ENCODE results near the gene VCAM1.
"Not testable (repeated sequence)": the region's sequence is repeated elsewhere in the genome, so short reads cannot be mapped to it uniquely, and the experiment has no call there.

Gene VCAM1

DNA sequence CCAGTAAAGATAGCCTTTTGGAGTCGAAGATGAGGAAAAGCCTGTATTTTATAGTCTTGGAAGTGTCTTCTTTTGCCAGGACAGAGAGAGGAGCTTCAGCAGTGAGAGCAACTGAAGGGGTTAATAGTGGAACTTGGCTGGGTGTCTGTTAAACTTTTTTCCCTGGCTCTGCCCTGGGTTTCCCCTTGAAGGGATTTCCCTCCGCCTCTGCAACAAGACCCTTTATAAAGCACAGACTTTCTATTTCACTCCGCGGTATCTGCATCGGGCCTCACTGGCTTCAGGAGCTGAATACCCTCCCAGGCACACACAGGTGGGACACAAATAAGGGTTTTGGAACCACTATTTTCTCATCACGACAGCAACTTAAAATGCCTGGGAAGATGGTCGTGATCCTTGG, at the start of gene VCAM1:
VCAM1 (plus strand) TSS at position 253 of the 400 bp plus-strand sequence; CDS start at position 372, 119 bp downstream.
- no peak for DNase-seq

DNA sequence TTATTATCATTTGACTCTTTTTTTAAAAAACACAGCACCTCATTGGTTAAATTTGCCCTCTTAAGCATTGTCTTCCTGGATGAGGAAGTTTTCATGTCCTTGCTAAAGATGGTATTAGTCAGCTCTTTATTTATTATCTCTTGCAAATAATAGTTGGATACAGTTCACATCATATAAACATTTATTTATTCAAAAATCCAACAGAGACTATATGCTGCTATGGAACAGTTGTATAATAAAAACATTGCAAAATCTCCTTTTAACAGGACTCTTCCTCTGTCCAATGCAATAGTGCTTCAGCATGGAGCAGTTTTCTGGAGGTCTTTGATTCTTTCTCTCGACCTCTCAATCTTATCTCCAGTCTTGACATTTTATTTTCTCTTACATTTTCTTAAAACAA, 49.5 kb upstream of the VCAM1 start:
- DNase-seq: no peak

DNA sequence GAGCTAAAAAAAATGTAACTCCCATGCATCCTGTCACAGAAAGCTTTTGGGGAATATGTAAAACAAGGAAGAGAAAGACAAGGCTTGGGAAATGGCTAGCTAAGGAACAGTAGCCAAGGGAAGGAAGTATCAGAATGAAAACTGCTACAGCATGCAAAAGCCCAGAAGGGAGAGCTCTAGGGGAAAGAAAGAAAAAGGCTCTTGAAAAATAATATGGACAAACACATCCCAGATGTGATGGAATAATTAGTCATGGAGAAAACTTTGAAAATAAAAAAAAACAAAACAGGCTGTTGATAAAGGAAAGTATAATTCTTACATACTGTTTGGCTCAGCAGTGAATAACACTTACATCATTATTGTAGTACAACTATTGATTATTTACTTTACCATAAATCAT, 47.9 kb upstream of the VCAM1 start:
- no peak for DNase-seq

- DNase-seq: no peak
Measured at GRCh38 chr1:100683448-100684349, 35.8 kb upstream of the VCAM1 start.

DNA sequence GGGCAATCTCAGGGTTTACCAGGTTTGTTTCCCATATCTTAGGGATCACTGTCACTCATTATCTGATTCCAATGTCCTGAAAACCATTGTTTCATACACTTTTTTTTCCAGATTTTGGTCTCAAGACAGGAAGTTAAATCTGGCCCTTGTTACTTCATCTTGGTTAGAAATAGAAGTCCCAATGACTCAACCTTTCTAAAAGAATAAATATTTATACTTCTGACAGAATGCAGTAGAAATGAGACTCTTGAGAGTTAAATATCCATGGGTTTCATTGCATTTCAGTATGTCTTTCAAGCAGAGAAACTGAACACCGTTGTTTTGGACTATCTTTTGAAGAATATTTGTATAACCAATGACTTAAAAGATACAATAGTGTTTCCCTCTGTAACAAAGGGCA, 19.8 kb upstream of the VCAM1 start:
- no peak for DNase-seq

GRCh38 chr1:100700586-100700985, 19.0 kb upstream of the VCAM1 start:
- DNase-seq: peak; percentile 16

DNA sequence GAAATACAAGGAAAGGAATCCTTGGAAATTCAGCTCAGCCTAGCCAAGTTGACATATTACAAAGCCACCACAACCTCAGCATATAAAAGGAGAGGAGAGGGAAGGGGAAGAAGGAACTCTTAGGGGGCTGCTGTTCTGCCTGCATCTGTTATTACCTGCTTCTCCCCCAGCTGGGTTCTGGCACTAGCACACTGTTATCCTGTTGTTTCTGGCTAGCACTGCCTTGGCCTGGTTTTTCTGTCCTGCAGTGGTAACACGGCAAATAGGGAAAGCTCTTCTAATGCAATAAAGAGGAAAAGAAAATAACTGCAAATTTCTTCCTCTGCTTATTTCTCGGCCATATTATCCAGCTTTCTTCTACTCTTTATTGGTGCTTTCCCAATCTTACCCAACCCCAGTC, 16.5 kb upstream of the VCAM1 start:
- no peak for DNase-seq

DNA sequence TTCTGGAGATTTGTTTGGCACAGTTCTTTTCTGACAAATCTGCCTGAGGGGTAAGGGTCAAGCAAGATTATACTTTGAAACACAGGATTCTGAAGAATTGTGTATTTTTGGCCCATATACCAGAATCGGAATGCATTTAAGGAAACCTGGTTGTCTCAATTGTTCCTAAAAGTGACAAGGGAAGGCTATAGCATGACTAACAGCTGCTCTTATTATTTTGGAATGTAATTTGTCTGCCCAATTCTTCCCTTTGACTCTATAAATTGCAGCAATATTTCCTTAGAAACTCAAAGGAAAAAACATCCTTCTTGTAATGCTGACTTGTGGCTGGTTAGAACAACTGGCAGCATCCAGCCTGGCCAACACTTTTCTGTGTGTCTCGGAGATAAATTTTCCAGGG, 15.8 kb upstream of the VCAM1 start:
- DNase-seq: no peak

DNA sequence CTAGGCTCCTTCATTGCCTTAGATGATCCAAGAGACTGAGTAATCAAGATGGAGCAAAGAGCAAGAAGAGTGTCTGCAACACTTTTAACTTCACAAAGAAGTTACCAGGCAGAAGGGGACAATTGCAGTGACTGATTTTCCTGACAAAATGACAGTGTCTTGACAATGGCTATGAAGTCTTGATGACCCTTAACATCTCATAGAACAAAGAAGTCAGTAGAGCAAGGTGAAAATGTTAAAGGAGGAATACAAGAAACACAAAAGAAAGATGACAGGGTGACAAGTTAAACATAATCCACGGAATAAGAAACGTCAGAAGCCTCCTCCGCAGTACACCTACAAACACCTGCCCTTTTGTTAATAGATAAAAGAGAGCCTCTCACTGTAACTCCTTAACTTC, 15.1 kb upstream of the VCAM1 start:
- no peak for DNase-seq

DNA sequence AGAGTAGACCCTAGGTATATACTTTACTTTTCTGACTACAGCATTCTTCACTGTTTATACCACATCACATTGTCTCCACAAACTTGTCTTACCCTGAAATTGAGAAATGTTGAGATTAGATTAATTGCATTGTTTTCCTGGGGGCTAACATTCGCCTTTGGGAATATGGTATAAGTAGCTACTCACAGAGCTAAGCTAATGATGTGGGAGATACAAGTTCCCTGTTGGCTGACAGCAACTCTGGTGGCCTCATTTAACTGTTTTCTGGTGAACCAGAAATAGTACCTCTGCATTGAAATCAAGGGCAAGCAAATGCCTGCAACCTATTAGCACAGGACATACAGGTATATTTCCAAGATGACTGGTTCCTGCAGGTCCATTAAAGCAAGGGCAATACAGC, 13.2 kb upstream of the VCAM1 start:
- DNase-seq: no peak

DNA sequence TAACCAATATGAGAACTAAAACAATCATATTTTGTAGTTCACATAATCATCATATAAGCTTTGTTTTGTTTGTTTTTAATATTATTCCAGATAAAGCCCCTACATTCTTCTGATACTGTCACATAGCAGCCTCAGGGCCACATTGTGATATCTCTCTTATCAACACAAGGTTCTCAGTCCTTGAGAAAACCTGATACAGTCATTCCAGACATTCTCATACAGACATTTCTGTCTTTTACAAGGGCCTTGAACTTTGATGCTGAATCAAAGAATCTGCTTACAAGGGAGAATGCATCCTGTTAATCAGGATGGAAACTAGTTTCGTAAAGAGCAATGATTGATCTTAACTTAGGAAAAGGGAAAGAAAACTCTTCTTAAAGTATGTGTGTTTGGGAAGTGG, 12.7 kb upstream of the VCAM1 start:
- DNase-seq: peak; percentile 10

GRCh38 chr1:100708476-100709062, 11.0 kb upstream of the VCAM1 start:
- no peak for DNase-seq

- no peak for DNase-seq
Measured at GRCh38 chr1:100710906-100711682, 8.4 kb upstream of the VCAM1 start.

DNA sequence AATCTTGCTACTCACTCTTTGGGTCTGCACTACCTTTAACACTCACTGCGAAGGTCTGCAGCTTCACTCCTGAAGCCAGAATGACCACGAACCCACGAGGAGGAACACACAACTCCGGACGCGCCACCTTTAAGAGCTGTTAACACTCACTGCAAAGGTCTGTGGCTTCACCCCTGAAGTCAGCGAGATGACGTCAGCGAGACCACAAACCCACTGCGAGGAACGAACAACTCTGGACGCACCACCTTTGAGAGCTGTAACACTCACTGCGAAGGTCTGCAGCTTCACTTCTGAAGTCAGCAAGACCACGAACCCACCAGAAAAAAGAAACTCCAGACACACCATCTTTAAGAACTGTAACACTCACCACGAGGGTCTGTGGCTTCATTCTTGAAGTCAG, 6.5 kb upstream of the VCAM1 start:
- DNase-seq: not testable (repeated sequence)

- DNase-seq: no peak
Measured at GRCh38 chr1:100713626-100714025, 5.9 kb upstream of the VCAM1 start.

GRCh38 chr1:100714599-100714998, 4.9 kb upstream of the VCAM1 start:
- no peak for DNase-seq

- no peak for DNase-seq
Measured at GRCh38 chr1:100717218-100717617, 2.3 kb upstream of the VCAM1 start.

DNA sequence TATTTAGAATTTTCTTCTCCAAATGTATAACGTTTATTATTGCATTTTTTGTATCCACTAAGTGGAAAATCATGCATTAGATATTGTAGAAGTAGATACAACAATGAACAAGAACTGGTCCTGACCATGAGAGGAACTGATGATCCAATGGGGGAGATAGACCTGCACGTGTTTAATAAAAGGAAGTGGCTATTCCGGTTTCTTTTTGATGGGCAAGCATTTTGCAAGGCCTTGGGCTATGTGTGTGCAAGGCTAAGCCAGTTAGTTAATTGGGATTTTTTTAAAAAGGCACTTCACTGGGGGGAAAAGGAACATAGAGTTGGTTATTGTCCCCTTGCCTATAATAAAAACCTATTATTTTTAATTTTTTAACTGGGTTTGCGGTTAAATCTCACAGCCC, 961 bp upstream of the VCAM1 start:
- DNase-seq: no peak

GRCh38 chr1:100720101-100720500, 559 bp downstream of the VCAM1 start:
- no peak for DNase-seq

- no peak for DNase-seq
Measured at GRCh38 chr1:100720751-100721150, 1.2 kb downstream of the VCAM1 start.

- no peak for DNase-seq
Measured at GRCh38 chr1:100721526-100722207, 2.1 kb downstream of the VCAM1 start.

DNA sequence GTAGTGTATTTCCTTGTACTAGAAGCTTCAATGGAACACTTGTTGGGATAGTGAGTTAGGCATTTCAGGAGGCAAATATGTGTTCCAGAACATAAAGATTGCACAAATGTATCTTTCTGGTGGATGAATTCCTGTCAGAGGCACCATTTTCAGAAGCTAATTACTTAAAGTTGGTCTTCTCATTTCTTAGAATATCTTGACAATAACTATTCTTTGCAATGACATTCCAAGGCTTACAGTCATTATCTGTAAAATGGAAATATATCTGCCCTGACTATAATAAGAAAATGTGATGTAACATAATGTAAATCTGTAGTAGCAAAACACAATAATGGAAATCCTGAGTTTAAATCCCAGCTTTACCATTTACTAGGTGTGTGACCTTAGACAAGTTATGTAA, 2.7 kb downstream of the VCAM1 start:
- no peak for DNase-seq

DNA sequence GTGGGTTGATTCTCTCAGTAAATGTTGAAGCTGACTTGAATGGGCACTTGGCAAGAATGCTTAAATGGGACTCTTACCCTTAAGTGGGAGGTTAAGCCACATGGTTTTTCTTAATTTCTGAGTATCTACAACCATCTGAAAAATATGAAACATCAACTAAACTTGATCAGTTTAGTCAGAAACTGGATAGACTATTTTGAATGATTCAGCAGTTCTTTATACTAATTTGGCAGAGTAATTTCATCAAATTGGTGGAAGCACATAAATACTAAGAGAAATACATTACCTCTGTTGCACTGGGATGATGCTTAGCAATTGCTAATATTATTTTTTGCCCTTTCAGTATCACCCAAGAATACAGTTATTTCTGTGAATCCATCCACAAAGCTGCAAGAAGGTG, 4.7 kb downstream of the VCAM1 start:
- no peak for DNase-seq
